Activated CD4-positive, CD25-positive, alpha-beta regulatory T cell treated with anti-CD3 and anti-CD28 coated beads, Interleukin-2, amount 50 U/mL, for 16 hours (primary cell): ENCODE results near the gene CDX2.
"Not testable (repeated sequence)": the region's sequence is repeated elsewhere in the genome, so short reads cannot be mapped to it uniquely, and the experiment has no call there.

Source experiments
- DNase-seq: peaks from one replicate; pipeline ENCODE4 v3.0.0-alpha.2; 2020; ENCODE audit warnings: low read depth, low spot score

Gene CDX2

DNA sequence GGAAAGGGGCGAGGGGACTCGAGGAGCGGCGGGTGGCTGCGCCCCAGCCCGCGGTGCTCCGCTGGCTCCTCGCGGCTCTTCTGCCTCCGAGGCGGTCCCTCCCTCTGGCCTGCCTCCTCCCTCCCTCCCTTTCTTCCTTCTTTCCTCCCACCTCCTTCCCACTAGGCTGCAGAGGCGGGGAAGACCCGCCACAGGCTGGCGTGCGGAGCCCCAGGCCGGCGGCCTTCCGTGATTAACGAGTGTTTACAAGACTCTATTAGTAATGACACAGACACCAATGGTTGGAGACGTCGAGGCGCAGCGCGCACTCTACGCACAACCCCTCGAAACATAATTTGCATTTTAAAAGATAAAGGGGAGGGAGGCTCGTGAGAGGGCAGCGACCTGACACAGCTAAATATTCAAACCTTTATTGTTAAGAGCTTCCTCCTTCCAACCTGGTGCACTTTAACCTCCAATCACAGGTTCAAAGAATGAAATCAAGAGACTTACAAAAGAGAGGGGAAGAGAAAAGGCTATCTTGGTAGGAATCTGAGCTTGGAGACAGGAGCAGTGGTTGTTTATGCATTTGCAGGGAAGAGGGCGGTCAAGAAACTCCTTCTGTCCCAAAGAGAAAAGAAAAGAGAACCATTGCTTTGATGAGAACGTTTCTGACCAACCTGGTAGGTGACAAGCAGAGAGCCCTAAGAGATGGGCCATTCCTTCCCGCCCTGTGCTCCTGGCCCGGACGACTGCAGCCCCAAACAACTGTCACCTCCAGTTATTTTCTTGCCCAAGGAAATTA is at the start of gene CDX2:
Gene CDX2, minus strand, starts transcription at position 234 of the 784 bp plus-strand sequence. CDS start 309 bp downstream, outside the sequence.
- DNase-seq: no peak

DNA sequence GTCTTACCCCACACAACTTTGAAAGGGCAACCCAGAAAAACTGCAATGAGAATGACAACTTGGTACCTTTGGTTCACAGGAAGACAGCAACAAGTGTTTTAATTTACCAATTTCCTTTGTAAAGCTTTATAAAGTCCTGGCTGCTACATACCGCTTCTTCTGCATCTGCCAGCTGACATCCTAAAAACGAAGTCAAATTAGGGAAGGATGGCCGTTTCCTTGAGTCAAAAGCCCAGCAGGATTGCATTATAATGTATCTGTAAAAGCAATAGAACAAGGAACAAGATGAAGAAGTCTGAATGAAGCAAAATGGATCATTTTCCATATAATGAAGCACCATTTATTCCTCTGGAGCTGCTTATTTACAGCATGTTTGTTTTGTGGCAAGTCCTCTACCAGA is 45.2 kb upstream of the CDX2 start:
- no peak for DNase-seq

DNA sequence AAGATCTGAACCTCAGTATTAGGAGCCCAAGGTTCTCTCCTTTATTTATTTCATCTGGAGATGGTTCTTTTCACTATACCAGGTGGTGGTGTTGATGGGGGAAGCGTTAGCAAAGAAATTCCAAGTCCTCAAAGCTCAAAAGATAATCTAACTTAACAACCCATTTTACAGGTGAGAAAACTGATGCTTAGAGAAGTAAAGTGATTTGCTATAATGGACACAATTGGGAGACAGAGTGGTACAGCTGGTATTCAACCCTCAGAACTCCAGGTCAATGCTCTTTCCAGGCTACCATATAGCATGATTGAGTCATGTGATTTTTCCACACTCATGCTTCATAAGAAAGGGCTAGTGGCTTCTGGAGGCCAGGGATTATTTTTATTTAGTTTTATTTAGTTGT is 44.4 kb upstream of the CDX2 start:
- DNase-seq: no peak

DNA sequence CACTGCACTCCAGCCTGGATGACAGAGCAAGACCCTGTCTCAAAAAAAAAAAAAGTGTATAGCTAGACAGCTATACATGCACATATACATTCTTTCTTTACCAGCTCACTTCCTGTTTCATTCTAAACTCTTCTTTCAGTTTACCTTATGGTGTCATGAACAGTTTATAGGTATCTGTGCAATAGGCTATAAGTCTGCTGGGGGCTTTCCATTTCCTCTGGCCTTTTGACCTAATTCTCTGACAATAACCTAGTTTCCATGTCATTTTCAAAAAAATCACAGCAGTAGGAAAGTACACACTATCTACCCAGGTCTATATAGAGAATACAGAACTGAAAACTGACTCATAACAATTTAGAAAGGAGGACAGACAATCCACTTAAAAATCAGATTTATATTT is 43.8 kb upstream of the CDX2 start:
- no peak for DNase-seq

DNA sequence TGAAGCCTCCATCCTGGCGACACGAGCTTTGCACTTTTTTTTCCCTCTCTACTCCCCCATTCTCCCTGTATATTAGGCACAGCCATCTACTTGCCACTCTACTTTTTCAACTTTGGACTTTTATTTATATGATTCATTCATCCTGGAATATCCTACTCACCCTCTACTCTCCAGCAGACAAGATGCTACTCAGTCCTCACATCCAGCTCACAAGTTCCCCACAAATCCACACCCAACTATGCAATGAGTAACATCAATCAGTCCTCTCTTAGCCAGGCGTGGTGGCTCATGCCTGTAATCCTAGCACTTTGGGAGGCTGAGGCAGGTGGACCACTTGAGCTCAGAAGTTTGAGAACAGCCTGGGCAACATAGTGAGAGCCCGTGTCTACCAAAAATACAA is 43.3 kb upstream of the CDX2 start:
- no peak for DNase-seq

GRCh38 chr13:28010046-28010445 is 40.9 kb upstream of the CDX2 start:
- DNase-seq: no peak

GRCh38 chr13:28005016-28005415 is 35.9 kb upstream of the CDX2 start:
- not testable (repeated sequence) for DNase-seq

DNA sequence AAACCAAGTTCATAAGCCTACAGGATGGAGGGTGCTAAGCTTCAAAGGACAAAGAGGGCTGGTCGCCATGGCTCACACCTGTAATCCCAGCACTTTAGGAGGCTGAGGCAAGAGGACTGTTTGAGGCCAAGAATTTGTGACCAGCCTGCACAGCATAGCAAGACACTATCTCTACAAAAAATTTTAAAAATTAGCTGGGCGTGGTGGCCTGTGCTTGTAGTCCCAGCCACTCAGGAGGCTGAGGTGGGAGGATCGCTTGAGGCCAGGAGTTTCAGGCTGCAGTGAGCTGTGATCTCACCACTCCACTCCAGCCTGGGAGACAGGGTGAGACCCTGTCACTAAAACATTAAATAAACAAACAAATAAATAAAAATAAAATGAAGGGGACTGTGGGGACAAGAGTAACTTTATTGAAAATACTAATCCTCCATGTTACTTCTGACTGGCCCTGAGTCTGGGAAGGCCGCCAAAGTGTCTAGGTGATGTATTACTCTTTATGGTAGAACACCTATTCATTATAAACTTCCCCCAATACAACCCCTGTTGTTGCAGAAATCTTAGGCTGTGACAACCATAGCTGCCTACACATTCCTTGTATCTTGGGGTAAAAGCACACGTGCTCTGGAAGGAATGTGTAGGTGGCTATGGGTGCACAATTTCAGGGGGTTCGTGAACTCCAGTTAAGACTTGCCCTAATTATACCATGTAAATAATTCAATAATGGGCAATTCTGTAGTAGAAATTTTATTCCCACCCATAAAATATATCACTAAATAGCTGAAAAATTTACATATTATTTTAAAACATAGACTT is 34.0 kb upstream of the CDX2 start:
- DNase-seq: no peak

DNA sequence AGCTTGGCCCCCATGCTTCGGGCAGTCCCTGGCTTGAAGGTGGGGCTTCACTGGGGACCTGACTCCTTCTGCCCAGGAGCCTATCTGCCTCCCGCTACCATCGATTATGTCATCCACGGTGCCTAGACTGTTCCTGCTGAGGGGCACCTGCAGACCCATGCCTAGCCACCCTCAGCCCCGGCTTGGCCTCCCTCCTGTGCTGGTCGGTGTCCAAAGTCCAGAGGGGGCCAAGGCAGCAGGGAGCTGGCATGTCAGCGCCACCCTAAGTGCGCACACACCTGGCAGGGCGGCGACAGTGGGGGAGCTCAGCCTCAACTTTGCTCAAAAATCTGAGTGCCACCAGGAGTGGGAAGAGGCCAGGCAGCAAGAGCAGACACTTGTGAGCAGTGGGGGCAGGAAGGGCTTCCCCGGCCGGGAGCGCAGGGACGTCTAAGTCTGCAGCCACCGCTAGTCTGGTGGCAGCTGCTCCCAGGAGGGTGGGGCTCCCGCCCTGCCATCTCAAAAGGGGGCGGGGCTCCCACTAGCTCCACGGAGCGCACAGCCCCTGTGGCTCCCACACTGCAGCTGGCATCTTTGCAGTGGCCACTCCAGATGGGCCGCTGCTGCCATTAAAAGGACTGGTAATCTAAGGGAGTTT is 32.8 kb upstream of the CDX2 start:
- no peak for DNase-seq

DNA sequence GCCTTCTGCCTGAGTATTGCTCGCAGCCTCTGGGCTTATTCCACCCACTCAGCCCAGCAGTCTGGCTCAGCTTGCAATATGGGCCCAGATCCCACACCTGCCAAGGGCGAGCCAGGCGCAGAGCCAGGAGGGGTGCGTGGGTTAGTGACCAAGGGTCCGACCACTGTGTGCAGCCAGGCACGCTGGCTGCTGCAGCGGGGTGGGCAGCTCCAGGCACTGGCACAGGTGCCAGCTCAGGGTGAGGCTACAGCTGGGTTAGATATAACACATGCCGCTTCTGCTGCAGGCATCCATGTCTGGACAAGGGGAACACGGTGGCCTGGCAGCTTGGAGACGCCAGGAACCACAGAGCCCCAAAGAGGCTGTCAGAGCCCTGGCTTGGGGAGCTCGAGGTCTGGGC is 31.9 kb upstream of the CDX2 start:
- DNase-seq: no peak

- no peak for DNase-seq
These were observed 31.5 kb upstream of the CDX2 start for GRCh38 chr13:28000567-28000966.

- no peak for DNase-seq
These were observed 28.9 kb upstream of the CDX2 start for GRCh38 chr13:27997904-27998522.

GRCh38 chr13:27991881-27992280 is 22.8 kb upstream of the CDX2 start:
- DNase-seq: no peak

- DNase-seq: no peak
These were observed 19.4 kb upstream of the CDX2 start, which contains the start of gene URAD for GRCh38 chr13:27988520-27988919. Gene URAD, minus strand, starts transcription at chr13:27988693. Its CDS starts 56 bp downstream, at chr13:27988637.

DNA sequence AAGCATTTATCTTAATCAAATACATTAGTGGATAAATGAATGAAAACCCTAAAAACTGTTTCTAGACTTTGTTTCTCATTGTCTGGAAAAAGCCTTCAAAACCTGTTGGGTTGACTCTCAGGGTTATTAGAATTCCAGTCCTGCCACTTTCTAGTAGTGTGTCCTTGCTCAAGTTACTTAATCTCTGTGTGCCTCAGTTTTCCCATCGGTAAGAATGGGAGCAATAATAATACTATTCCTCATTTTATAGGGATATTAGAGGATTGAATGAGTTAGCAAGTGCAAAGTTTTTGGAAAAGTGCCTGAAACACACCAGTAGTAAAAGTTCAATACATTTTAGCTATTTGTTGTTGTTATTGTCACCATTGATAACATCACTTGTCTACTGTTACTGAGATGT is 16.5 kb upstream of the CDX2 start:
- DNase-seq: no peak

- DNase-seq: no peak
These were observed 13.2 kb upstream of the CDX2 start for GRCh38 chr13:27982361-27982760.

GRCh38 chr13:27981006-27981708 is 12.0 kb upstream of the CDX2 start:
- DNase-seq: no peak

DNA sequence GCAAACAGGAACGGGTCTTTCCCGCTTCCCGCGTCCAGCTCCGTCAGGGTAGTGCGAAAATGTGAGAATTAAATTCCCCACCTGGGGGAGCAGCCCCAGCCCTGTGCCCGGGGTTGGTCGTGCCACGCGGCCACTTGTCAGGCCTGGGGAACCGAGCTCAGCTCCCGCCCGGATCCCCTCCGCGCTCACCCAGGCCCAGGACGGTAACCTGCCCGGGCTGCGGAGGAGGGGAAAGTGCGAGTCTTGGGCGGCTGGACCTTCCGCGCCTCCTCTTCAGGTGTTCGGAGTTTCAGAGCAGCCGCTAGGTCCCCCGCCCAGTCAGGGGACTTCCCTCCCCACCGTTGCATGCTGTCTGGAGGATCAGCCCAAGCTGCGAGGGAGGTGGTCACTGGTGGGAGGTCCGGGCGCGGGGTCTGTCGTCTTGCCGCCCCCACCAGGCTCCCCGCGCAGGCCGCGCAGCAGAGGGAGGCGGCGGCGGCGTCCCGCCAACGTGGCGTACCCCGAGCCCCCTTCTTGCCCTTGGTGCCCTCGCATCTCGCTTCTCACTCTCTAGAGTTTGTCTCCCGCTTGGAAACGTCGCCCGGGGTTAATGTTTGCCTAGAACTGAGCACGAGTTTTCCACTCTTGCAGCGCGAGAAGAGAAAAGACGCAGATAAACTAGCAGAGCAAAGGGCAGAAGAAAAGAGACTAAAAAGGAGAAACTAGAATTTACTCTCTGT is 11.3 kb upstream of the CDX2 start:
- no peak for DNase-seq

DNA sequence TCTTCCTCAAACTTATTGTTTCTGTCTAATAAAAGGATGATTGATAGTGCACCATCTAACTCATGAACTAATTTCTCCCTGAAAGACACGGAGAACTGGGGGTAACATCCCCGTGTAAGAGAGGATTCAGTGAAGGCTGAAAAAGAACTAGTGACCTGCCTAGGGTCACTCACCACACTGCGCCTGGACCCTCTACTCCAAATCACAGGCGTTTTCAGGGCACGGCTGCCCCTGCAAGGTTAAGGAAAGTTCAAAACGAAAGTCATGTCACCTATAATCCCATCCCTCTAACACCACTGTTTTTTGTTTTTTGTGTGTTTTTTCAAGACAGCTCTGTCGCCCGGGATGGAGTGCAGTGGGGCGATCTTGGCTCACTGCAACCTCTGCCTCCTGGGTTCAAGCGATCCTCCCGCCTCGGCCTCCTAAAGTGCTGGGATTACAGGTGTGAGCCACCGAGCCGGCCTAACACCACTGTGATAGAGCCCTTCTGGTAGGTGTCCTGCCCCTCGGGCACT is 10.7 kb upstream of the CDX2 start:
- DNase-seq: no peak

- DNase-seq: no peak
These were observed 10.0 kb upstream of the CDX2 start for GRCh38 chr13:27979001-27979643.
